AG04450 (cell line): ENCODE data around the gene JMJD8. TPM values are rescaled to one million over a fixed set of nuclear protein-coding genes. Genes with fewer than 3 reads are reported as not detected.

ENCODE experiments used
- CTCF ChIA-PET: fragments of 300-600, 350-600 bp; formaldehyde crosslinking; extraction: SDS; loops from one replicate; lab custom pipeline; 2022; ENCODE audit warnings: antibody characterized with exemption, inconsistent platforms; lab: Charles Lee
- POLR2A ChIA-PET: fragments of 350-600 bp; formaldehyde crosslinking; extraction: SDS; loops from one replicate; lab custom pipeline; 2021; ENCODE audit warnings: antibody characterized with exemption, inconsistent platforms; lab: Yijun Ruan, JAX
- DNase-seq: peaks from one replicate; pipeline ENCODE4 v3.0.0-alpha.2; 2011; ENCODE audit warnings: low read depth, low spot score
- H3K27ac ChIP-seq: one replicate; pipeline ENCODE4 v1.5.1; 2012; ENCODE audit warnings: low read depth, low read length, control low read depth
- H3K27me3 ChIP-seq: one replicate; pipeline ENCODE4 v1.6.0; 2012; ENCODE audit warnings: low read length; ENCODE audit not compliant: control insufficient read depth, insufficient read depth
- H3K4me3 ChIP-seq: 2 replicates; pipeline ENCODE4 v1.5.1; 2011; ENCODE audit warnings: mild to moderate bottlenecking, low read depth, low read length, control low read depth
- H3K9me3 ChIP-seq: 2 replicates; pipeline ENCODE4 v1.5.1; 2012; ENCODE audit warnings: low read length; ENCODE audit not compliant: control insufficient read depth, insufficient read depth
- polyA plus RNA-seq: library from polyadenylated mRNA; depleted of rRNA; stranded (reverse); fragments of >200 nt; gene quantifications from 2 replicates; pipeline ENCODE4 v1.2.3, GENCODE V29; 2011
- TF ChIP-seq, protein P1 (sequence below): IDR thresholded peaks from 2 replicates; pipeline ENCODE4 v1.5.1; 2011; ENCODE audit warnings: low read depth, low read length, control low read depth, inconsistent platforms

Gene JMJD8
- polyA plus RNA-seq, 1 experiment: 33.1 TPM

DNA sequence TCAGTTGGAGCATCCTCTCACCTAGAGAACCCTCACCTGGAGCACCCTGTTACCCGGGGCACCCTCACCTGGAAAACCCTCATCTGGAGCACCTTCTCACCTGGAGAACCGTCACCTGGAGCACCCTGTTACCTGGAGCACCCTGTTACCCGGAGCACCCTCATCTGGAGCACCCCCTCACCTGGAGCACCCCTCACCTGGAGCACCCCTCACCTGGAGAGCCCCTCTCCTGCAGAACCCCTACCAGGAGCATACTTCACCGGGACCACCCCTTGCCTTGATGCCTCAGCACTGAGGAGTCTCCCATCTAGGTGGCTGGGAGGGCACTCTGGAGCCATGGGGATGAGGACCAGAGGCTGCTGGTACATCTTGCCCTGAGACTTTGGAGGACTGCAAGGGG, 24.8 kb upstream of the JMJD8 start:
- Histone ChIP-seq H3K9me3 (no peaks in the 10 kb centered on the region; the same call in 1 of the 2 replicates), H3K27ac (no peak overlapping the region), H3K27me3 (peaks cover 34% of the 10 kb centered on the region), H3K4me3 (no peak overlapping the region)
- ChIA-PET CTCF (interaction anchor here (0.6 to 4.2 kb wide), 4 partner anchors 9 to 106 kb away, joined by 3 to 29 read pairs (median 5); no protein-coding TSS in a partner anchor), POLR2A (interaction anchor here (0.6 to 1.0 kb wide), 6 partner anchors 19 to 328 kb away, joined by 3 to 4 read pairs (median 4); partner anchors contain the start of genes CHTF18, RPUSD1 and WDR24)
- DNase-seq: no peak
- TF ChIP-seq, protein P1, sequence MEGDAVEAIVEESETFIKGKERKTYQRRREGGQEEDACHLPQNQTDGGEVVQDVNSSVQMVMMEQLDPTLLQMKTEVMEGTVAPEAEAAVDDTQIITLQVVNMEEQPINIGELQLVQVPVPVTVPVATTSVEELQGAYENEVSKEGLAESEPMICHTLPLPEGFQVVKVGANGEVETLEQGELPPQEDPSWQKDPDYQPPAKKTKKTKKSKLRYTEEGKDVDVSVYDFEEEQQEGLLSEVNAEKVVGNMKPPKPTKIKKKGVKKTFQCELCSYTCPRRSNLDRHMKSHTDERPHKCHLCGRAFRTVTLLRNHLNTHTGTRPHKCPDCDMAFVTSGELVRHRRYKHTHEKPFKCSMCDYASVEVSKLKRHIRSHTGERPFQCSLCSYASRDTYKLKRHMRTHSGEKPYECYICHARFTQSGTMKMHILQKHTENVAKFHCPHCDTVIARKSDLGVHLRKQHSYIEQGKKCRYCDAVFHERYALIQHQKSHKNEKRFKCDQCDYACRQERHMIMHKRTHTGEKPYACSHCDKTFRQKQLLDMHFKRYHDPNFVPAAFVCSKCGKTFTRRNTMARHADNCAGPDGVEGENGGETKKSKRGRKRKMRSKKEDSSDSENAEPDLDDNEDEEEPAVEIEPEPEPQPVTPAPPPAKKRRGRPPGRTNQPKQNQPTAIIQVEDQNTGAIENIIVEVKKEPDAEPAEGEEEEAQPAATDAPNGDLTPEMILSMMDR: no peak

DNA sequence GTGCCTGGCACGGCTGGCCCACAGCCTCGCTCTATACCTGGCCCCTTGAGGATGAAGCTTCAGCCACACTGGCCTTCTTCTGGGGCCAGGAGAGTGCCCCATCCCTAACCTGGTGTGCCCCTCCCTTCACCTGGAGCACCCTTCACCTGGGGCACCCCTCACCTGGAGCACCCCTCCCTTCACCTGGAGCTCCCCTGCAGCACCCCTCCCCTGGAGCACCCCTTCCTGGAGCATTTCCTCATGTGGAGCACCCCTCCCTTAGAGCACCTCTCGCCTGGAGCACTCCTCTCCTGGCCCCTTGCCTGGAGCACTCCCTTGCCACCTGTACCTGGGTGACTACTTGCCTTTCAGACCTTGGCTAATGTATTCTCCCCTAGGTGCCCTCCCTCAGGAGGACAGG, 23.9 kb upstream of the JMJD8 start:
- ChIA-PET CTCF (no interaction called here), POLR2A (no interaction called here)
- Histone ChIP-seq H3K27ac (no peak overlapping the region), H3K9me3 (no peaks in the 10 kb centered on the region; the same call in 1 of the 2 replicates), H3K27me3 (peaks cover 43% of the 10 kb centered on the region), H3K4me3 (no peak overlapping the region)
- no peak for DNase-seq
- TF ChIP-seq, protein P1: no peak

DNA sequence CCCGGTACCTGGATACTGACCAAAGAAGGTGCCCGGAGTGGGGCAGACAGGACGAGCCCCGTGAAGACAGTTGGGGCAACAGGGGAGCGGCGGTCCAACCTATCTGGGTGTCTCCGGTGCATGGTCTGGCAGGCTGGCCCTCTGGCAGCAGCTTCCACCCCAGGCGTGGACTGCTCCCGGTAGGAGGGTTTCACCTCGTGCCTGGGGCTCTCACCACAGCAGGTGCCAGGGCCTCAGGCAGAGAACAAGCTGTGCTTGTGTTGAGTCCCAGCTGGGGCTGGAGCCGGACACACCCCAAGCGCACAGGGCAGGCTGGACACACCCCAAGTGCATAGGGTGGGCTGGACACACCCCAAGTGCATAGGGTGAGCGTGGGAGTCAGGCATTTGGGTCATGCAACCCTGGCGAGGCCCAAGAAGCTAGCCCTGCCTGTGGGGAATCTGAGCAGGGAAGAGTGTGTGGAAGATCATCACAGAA, 23.0 kb upstream of the JMJD8 start:
- CTCF ChIA-PET: interaction anchor here (1.6 kb wide), 1 partner anchor 9 kb away, joined by 3 read pairs; no protein-coding TSS in a partner anchor

DNA sequence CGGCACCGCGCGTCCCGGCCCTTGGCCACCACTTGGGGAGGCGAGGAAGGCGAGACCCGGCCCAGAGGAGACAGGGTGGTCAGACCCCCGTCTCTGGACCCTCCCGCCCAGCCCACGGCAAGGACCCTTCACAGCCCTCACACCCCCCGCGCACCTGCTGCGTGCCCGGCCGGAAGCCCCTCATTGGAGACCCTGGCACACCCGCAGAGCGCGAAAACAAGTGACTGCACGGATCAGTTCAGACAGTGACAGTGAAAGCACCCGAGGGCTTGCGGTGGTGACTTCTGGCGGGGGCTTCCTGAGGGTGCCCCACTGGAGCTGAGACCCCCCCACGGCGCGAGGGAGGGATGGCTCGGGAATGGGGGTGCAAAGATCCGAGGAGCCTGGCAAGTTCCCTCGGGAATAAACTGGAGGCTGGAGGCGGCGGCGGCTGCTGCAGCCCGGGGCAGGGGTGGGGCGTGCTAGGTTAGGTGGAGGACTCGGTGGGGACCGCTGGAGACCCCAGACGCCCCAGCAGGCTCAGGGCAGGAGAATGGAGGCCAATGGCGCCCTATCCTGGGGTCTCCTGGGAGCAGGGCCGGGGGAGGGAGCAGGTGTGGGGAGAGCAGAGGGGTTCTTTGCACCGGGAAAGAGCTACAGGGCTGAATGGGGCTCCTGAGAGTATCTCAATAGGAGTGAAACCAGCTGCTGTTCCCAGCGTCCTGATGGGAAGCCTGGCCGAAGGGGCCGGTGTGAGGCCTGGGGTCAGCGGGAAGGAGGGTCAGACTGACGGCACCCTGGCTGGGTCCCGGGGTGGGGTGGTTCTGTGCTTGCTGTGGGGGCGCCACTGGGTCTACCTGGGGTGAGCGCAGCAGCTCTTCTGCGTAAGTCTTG, 22.3 kb upstream of the JMJD8 start:
- peaks cover 59% of the 10 kb centered on the region for H3K27me3 ChIP-seq
- ChIA-PET POLR2A (interaction anchor here (1.1 kb wide), 1 partner anchor 16 kb away, joined by 3 read pairs; the partner anchor contains the start of gene WDR24), CTCF (interaction anchor here (1.6 kb wide), 1 partner anchor 10 kb away, joined by 3 read pairs; no protein-coding TSS in a partner anchor)
- H3K4me3 ChIP-seq: no peak overlapping the region
- TF ChIP-seq, protein P1: no peak
- H3K9me3 ChIP-seq: no peaks in the 10 kb centered on the region; the same call in 1 of the 2 replicates
- no peak for DNase-seq
- no peak overlapping the region for H3K27ac ChIP-seq

More for the DNA sequence above, 23.0 kb upstream of the JMJD8 start:
- Histone ChIP-seq H3K4me3 (no peak overlapping the region), H3K27me3 (peaks cover 52% of the 10 kb centered on the region), H3K27ac (no peak overlapping the region), H3K9me3 (no peaks in the 10 kb centered on the region; the same call in 1 of the 2 replicates)
- no peak for DNase-seq
- POLR2A ChIA-PET: interaction anchor here (0.6 to 1.1 kb wide), 2 partner anchors 17 to 46 kb away, joined by 3 read pairs; partner anchors contain the start of gene WDR24
- TF ChIP-seq, protein P1: no peak
